ENCODE measurements around the gene VPS45. TPM values are rescaled to one million over a fixed set of nuclear protein-coding genes. Genes with fewer than 3 reads are reported as not detected.

The VPS45 gene
- total RNA-seq, 1 experiment from 2014 or later: 51.3 TPM

GRCh38 chr1:150024156-150024555, 43.4 kb upstream of the VPS45 start:
- no TSS peak for BruUV-seq (replicated peaks)
- H3K4me1 ChIP-seq (ENCODE audit: insufficient read depth, low read length, poor library complexity, severe bottlenecking): no peaks in the 10 kb centered on the region

DNA sequence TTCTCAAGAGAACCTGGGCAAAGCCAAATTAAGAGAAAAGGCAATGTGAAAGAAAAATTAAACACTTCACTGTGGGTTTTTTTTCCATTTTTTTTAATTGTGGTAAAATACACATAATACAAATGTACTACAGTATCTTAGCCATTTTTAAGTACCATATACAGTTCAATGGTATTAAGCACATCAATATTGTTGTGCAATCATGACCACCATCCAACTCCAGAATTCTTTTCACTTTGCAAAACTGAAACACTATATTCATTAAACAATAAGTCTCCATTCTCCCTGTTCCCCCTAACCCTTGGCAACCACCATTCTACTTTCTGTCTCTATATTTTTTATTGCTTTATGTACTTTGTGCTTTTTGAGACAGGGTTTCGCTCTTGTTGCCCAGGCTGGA, 39.3 kb upstream of the VPS45 start:
- Histone ChIP-seq H3K27me3 (replicated peaks; ENCODE audit: insufficient read depth, low read depth, low read length, poor library complexity) (no peaks in the 10 kb centered on the region), H3K4me1 (ENCODE audit: insufficient read depth, low read length, poor library complexity, severe bottlenecking) (no peaks in the 10 kb centered on the region), H3K4me3 (ENCODE audit: low read depth, low read length, poor library complexity, severe bottlenecking) (no peak overlapping the region), H3K36me3 (ENCODE audit: insufficient read depth, low read length, poor library complexity, severe bottlenecking) (no peaks in the 10 kb centered on the region), H3K27ac (ENCODE audit: low read depth, low read length, poor library complexity, severe bottlenecking) (no peak overlapping the region), H3K9me3 (ENCODE audit: low read depth, low read length, poor library complexity, severe bottlenecking) (no peaks in the 10 kb centered on the region)
- TF ChIP-seq EZH2 (IDR thresholded peaks at IDR 0.05; ENCODE audit: borderline replicate concordance, low read depth, low read length, poor library complexity, severe bottlenecking) (no peak), CTCF (conservative IDR thresholded peaks at IDR 0.05; ENCODE audit: low read depth, low read length) (no peak)
- ChIA-PET POLR2A (ENCODE audit: low non-redundant PET) (no interaction called here), CTCF (no interaction called here)
- intact Hi-C loops (cut with micrococcal nuclease; ENCODE audit: unreplicated experiment): no loop called here
- no TSS peak for BruUV-seq (replicated peaks)
- DNase-seq (ENCODE audit: low spot score): no peak

More at GRCh38 chr1:150024156-150024555, 43.4 kb upstream of the VPS45 start:
- no peaks in the 10 kb centered on the region for H3K36me3 ChIP-seq (ENCODE audit: insufficient read depth, low read length, poor library complexity, severe bottlenecking)
- H3K4me3 ChIP-seq (ENCODE audit: low read depth, low read length, poor library complexity, severe bottlenecking): no peak overlapping the region
- H3K9me3 ChIP-seq (ENCODE audit: low read depth, low read length, poor library complexity, severe bottlenecking): no peaks in the 10 kb centered on the region
- DNase-seq (ENCODE audit: low spot score): no peak
- TF ChIP-seq CTCF (conservative IDR thresholded peaks at IDR 0.05; ENCODE audit: low read depth, low read length) (no peak), EZH2 (IDR thresholded peaks at IDR 0.05; ENCODE audit: borderline replicate concordance, low read depth, low read length, poor library complexity, severe bottlenecking) (no peak)
- no peaks in the 10 kb centered on the region for H3K27me3 ChIP-seq (replicated peaks; ENCODE audit: insufficient read depth, low read depth, low read length, poor library complexity)
- intact Hi-C loops (cut with micrococcal nuclease; ENCODE audit: unreplicated experiment): no loop called here
- no peak overlapping the region for H3K27ac ChIP-seq (ENCODE audit: low read depth, low read length, poor library complexity, severe bottlenecking)
- ChIA-PET POLR2A (ENCODE audit: low non-redundant PET) (no interaction called here), CTCF (no interaction called here)

DNA sequence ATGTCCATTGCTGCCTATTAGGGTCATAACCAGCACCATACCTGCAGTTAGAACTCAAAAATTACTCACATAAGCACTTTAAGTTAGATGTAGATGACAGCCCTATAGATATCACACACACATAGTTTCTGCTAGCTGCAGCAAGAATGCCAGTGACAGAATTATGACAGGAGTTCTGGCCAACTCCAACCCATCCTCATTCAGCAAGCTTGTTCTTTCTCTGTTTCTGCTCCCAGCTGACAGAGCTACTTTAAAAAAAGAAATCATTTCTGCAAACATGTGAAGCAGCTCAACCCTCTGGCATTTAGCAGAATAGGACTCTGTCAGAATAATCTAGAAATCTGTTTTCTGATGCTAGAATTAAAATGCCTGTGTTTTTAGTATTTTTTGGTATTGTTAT, 33.2 kb upstream of the VPS45 start:
- H3K4me3 ChIP-seq (ENCODE audit: low read depth, low read length, poor library complexity, severe bottlenecking): no peak overlapping the region
- H3K4me1 ChIP-seq (ENCODE audit: insufficient read depth, low read length, poor library complexity, severe bottlenecking): no peaks in the 10 kb centered on the region
- H3K9me3 ChIP-seq (ENCODE audit: low read depth, low read length, poor library complexity, severe bottlenecking): no peaks in the 10 kb centered on the region
- no peaks in the 10 kb centered on the region for H3K27me3 ChIP-seq (replicated peaks; ENCODE audit: insufficient read depth, low read depth, low read length, poor library complexity)
- ChIA-PET POLR2A (ENCODE audit: low non-redundant PET) (no interaction called here), CTCF (no interaction called here)
- DNase-seq (ENCODE audit: low spot score): no peak
- intact Hi-C loops (cut with micrococcal nuclease; ENCODE audit: unreplicated experiment): no loop called here
- no peak overlapping the region for H3K27ac ChIP-seq (ENCODE audit: low read depth, low read length, poor library complexity, severe bottlenecking)
- TF ChIP-seq CTCF (conservative IDR thresholded peaks at IDR 0.05; ENCODE audit: low read depth, low read length) (no peak), EZH2 (IDR thresholded peaks at IDR 0.05; ENCODE audit: borderline replicate concordance, low read depth, low read length, poor library complexity, severe bottlenecking) (no peak)
- BruUV-seq (replicated peaks): no TSS peak
- H3K36me3 ChIP-seq (ENCODE audit: insufficient read depth, low read length, poor library complexity, severe bottlenecking): no peaks in the 10 kb centered on the region
